Fibroblast of lung (primary cell): ENCODE measurements around the gene MAB21L4.

Experiments
- EZH2 ChIP-seq: IDR thresholded peaks from 2 replicates; pipeline ENCODE4 v1.5.1; 2012; ENCODE audit warnings: low read length, control low read depth, mild to moderate bottlenecking; ENCODE audit errors: missing control alignments
- TF ChIP-seq, protein P1 (sequence below), 2 donors: IDR thresholded peaks in 1 of 2; conservative IDR thresholded peaks in 1 of 2; 1 replicate in 1 of 2; 2 replicates in 1 of 2; pipeline ENCODE4 v1.5.1; 2011 to 2012; ENCODE audit warnings: low read length in 2 of 2, control low read depth in 1 of 2, inconsistent platforms in 1 of 2, low read depth in 1 of 2, mild to moderate bottlenecking in 1 of 2

DNA sequence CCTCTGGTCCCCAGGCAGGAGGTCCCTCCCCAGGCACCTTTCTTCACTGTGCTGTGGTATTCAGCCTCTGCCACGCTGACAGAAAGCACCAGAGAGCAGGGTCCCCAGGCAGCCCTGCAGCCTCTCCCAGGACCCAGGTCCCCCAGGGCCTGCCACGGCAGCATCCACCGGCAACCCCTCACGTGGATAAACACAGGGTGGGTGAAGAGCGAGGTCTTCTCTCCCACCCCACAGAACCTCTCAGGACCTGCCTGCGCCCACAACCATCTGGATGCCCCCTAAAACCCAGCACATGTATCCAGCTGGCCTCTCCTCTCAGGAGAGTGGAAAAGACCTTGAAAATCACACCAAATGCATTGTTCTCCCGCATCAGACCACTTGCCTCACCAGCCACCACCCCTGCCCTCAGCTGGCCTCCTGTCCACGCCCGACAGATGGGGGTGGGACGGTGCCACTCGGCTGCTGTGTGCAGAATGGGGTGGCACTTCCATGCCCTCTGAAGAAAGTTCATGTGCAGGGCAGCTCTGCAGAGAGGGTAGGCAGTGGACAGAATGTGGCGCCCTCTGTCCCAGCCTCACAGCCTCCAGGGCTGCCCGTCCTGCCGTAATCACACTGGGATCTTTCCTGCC lies 6.1 kb upstream of the MAB21L4 start:
- TF ChIP-seq, protein P1, sequence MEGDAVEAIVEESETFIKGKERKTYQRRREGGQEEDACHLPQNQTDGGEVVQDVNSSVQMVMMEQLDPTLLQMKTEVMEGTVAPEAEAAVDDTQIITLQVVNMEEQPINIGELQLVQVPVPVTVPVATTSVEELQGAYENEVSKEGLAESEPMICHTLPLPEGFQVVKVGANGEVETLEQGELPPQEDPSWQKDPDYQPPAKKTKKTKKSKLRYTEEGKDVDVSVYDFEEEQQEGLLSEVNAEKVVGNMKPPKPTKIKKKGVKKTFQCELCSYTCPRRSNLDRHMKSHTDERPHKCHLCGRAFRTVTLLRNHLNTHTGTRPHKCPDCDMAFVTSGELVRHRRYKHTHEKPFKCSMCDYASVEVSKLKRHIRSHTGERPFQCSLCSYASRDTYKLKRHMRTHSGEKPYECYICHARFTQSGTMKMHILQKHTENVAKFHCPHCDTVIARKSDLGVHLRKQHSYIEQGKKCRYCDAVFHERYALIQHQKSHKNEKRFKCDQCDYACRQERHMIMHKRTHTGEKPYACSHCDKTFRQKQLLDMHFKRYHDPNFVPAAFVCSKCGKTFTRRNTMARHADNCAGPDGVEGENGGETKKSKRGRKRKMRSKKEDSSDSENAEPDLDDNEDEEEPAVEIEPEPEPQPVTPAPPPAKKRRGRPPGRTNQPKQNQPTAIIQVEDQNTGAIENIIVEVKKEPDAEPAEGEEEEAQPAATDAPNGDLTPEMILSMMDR (conservative IDR thresholded peaks at IDR 0.05 in 1 of 2, IDR thresholded peaks at IDR 0.05 in 1 of 2; ENCODE audit: low read depth in 1 of 2, low read length in 2 of 2), result no peak
- TF ChIP-seq EZH2, result no peak
